GM10248 (cell line): ENCODE results near the gene SV2C.
"Not testable (repeated sequence)": the region's sequence is repeated elsewhere in the genome, so short reads cannot be mapped to it uniquely, and the experiment has no call there.

ENCODE experiments used
- CTCF ChIA-PET: fragments of 300-600 bp; sonication (Branson Sonifier 250); formaldehyde crosslinking; extraction: SDS; loops from one replicate; lab custom pipeline; 2021; ENCODE audit warnings: antibody characterized with exemption; lab: Yijun Ruan, JAX
- POLR2A ChIA-PET: fragments of 350-650 bp; sonication (Branson Sonifier 250); formaldehyde crosslinking; extraction: SDS; loops from one replicate; lab custom pipeline; 2020; ENCODE audit warnings: antibody characterized with exemption; lab: Yijun Ruan, JAX
- DNase-seq: peaks from one replicate; pipeline ENCODE4 v3.0.0; 2012; ENCODE audit errors: extremely low spot score
- CTCF ChIP-seq: IDR thresholded peaks from 2 replicates; pipeline ENCODE4 v1.5.1; 2012; ENCODE audit warnings: mild to moderate bottlenecking, low read depth; ENCODE audit errors: extremely low read depth, missing control alignments, control extremely low read depth

SV2C gene

GRCh38 chr5:76312783-76313182 is 229.6 kb downstream of the SV2C start:
- CTCF ChIA-PET, result interaction anchor here (0.8 to 1.3 kb wide), 3 partner anchors 9 to 13 kb away, joined by 3 read pairs; no protein-coding TSS in a partner anchor
- POLR2A ChIA-PET, result no interaction called here
- no peak for DNase-seq
- no peak for TF ChIP-seq CTCF

DNA sequence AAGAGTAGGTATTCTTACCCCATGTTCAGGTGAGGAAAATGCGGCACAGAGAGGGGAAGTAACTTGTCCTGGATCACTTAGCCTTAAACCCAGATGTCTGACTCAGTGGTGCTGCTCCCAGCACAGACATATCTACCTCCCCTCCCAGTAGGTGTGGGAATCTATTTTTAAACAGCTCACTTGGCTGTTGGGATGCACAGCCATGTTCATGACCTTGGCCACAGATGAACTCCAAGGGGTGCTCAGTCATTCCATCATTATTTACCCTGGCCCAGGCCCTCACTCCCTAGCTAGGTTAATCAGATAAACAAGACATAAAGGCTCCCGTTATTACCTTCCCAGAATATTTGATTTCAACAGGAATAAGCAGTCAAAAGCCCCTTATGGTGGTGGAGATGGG is 231.5 kb downstream of the SV2C start:
- no peak for TF ChIP-seq CTCF
- CTCF ChIA-PET, result interaction anchor here (1.5 to 4.5 kb wide), 2 partner anchors 7 to 21 kb away, joined by 3 to 34 read pairs; no protein-coding TSS in a partner anchor
- POLR2A ChIA-PET, result no interaction called here
- no peak for DNase-seq

DNA sequence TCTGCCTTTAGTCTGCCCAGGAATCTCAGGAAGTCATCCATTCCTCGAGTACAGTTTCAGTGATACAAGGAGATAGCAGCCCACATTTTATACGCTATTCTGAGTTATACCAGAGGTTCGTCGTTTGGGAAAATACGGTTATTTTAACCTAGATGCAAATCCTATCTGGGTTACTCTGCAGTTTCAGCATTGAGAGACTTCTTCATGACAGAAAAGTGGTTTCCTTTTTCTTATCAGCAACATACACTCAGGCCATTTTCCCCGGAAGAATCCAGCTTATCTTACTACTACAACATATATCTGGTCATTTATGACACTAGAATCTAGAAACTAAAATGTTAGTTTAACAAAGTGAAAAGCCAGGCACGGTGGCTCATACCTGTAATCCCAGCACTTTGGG is 236.5 kb downstream of the SV2C start:
- POLR2A ChIA-PET, result no interaction called here
- no peak for DNase-seq
- TF ChIP-seq CTCF, result no peak
- CTCF ChIA-PET, result interaction anchor here (1.2 to 1.3 kb wide), 2 partner anchors 11 to 14 kb away, joined by 3 to 4 read pairs; no protein-coding TSS in a partner anchor

DNA sequence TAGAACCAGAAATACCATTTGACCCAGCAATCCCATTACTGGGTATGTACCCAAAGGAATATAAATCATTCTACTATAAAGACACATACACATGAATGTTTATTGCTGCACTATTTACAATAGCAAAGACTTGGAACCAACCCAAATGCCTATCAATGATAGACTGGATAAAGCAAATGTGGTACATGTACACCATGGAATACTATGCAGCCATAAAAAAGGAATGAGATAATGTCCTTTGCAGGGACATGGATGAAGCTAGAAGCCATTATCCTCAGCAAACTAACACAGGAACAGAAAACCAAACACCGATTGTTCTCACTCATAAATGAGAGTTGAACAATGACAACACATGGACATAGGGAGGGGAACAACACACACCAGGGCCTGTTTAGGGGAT is 240.3 kb downstream of the SV2C start:
- DNase-seq, CTCF ChIA-PET, POLR2A ChIA-PET: not testable (repeated sequence)

DNA sequence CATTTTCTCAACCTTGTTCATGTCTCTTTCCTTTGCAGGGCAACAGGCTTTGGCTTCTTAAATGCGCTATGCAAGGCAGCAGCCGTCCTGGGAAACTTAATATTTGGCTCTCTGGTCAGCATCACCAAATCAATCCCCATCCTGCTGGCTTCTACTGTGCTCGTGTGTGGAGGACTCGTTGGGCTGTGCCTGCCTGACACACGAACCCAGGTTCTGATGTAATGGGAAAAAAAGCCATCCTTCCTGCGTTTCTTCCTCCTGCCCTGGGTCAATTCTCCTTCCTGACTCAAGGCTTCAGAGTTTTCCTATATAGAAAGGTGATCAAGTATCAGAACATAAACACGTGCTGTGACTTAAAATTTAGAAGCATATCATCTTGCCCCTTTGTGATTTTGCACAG is 242.1 kb downstream of the SV2C start:
- DNase-seq, result no peak
- CTCF ChIA-PET, result interaction anchor here (1.1 to 2.6 kb wide), 4 partner anchors 9 to 69 kb away, joined by 3 to 8 read pairs (median 4); no protein-coding TSS in a partner anchor
- POLR2A ChIA-PET, result no interaction called here
- no peak for TF ChIP-seq CTCF

- ChIA-PET CTCF (interaction anchor here (1.1 to 2.6 kb wide), 6 partner anchors 10 to 70 kb away, joined by 3 to 8 read pairs (median 4); no protein-coding TSS in a partner anchor), POLR2A (no interaction called here)
- no peak for DNase-seq
- TF ChIP-seq CTCF, result no peak
Observed at GRCh38 chr5:76325876-76326491, 242.8 kb downstream of the SV2C start.

DNA sequence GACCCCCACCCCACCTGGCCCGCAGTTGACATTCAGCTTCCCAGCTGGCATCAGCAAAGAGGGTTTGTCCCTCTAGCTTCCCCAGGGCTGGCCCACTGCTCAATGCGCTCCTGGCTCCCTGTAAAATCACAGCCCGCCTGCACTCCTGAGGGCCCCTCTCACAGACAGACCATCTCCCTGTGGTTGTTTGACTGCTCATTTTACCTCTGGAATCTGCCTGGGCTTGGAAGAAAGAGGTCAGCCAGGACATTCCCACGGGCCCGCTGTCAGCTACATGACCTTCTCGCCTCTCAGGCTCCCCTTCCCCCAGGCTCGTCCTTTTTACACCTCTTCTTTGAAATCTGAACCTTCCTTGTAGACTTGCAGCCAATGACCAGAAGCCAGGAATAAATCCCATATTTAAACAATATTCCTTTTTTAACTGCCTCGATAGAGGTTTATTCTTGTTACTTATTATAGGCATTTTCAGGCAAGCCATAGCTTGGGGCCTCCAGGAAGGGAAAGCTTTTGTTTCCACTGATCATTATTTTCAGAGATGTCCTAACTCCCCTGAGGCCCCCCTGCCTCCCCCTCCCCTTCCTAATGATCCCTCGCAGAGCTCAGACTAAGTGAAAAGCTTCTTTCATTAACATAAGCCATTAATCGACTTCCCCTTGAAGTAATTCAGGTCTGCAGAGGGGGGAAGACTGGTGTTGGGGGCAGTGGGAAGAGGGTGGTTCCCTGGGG is 243.6 kb downstream of the SV2C start:
- POLR2A ChIA-PET, result no interaction called here
- no peak for TF ChIP-seq CTCF
- no peak for DNase-seq
- CTCF ChIA-PET, result interaction anchor here (1.1 to 2.6 kb wide), 5 partner anchors 10 to 71 kb away, joined by 3 to 8 read pairs (median 4); no protein-coding TSS in a partner anchor
